ENCODE measurements around the gene CCT7.

DNA sequence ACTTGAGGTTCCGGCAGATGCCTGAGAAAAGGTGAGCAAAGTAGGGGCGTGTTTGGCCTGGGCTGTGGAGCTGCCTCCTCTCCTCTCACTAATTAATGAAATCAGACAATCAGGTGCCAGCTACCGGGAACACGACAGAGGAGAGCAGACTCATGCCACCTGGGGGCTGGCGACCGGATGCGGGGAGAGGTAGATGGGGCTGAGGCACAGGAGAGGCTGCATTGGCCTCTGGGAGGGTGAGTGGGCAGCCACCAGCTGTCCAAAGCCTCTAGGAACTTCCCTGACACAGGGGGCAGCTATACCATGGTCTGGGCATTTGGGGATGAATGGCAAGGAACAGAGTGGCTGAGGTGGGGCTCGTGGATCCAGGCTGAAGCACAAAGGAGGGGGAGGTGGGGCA lies 25.2 kb downstream of the CCT7 start:
- TF ChIP-seq, protein P1, sequence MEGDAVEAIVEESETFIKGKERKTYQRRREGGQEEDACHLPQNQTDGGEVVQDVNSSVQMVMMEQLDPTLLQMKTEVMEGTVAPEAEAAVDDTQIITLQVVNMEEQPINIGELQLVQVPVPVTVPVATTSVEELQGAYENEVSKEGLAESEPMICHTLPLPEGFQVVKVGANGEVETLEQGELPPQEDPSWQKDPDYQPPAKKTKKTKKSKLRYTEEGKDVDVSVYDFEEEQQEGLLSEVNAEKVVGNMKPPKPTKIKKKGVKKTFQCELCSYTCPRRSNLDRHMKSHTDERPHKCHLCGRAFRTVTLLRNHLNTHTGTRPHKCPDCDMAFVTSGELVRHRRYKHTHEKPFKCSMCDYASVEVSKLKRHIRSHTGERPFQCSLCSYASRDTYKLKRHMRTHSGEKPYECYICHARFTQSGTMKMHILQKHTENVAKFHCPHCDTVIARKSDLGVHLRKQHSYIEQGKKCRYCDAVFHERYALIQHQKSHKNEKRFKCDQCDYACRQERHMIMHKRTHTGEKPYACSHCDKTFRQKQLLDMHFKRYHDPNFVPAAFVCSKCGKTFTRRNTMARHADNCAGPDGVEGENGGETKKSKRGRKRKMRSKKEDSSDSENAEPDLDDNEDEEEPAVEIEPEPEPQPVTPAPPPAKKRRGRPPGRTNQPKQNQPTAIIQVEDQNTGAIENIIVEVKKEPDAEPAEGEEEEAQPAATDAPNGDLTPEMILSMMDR (IDR thresholded peaks at IDR 0.05; ENCODE audit: insufficient read depth, low read length), result no peak
- TF ChIP-seq GABPA (IDR thresholded peaks at IDR 0.05; ENCODE audit: low read depth) (no peak), POLR2AphosphoS5 (IDR thresholded peaks at IDR 0.05; ENCODE audit: low read depth) (no peak), REST (IDR thresholded peaks at IDR 0.05; ENCODE audit: insufficient replicate concordance, low read depth) (no peak)

Data from HL-60 (cell line).